Measurements from ENCODE around the gene BIRC2. TPM values are rescaled to one million over a fixed set of nuclear protein-coding genes. Genes with fewer than 3 reads are reported as not detected.

BIRC2 gene
- total RNA-seq, 1 donor from 2014 or later = 34.9 TPM

DNA sequence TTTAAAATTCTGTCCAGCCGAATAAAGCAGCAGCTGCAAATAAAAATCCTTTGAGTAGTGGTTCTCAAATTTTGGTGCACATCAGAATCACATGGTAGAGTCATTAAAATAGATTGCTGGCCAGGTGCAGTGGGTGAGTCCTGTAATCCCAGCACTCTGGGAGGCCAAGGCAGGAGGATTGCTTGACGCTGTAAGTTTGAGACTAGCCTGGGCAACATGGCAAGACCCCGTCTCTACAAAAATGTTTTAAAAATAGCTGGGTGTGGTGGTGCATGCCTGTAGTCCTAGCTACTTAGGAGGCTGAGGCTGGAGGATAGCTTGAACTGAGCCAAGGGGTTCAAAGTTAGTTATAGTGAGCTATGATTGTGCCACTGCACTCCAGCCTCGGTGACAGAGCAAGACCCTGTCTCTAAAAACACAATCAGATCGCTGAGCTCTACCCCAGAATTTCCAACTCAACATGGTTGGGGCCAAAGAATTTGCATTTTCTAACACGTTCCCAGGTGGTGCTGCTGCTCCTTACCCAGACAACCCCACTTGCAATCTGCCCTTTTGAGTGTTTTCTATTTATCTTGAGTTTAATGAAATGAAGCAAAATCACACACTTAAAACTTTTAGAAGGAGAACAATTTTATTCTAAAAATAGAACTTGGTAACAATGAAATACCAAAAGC is 48.8 kb downstream of the BIRC2 start:
- DNase-seq (no peak), ATAC-seq (ENCODE audit: low read depth) (no peak)
- ChIA-PET POLR2A (no interaction called here), CTCF (interaction anchor here (0.9 to 1.5 kb wide), 4 partner anchors 29 to 217 kb away, joined by 3 to 5 read pairs (median 4); no protein-coding TSS in a partner anchor)
- Mint-ChIP-seq H3K27me3 (no peaks in the 10 kb centered on the region), H3K36me3 (ENCODE audit: low read depth) (peaks cover 67% of the 10 kb centered on the region), H3K4me3 (no peak overlapping the region), H3K9me3 (no peaks in the 10 kb centered on the region), H3K4me1 (peaks cover 7% of the 10 kb centered on the region), H3K27ac (peak overlapping the region; percentile 12)
- TF ChIP-seq, protein P1, sequence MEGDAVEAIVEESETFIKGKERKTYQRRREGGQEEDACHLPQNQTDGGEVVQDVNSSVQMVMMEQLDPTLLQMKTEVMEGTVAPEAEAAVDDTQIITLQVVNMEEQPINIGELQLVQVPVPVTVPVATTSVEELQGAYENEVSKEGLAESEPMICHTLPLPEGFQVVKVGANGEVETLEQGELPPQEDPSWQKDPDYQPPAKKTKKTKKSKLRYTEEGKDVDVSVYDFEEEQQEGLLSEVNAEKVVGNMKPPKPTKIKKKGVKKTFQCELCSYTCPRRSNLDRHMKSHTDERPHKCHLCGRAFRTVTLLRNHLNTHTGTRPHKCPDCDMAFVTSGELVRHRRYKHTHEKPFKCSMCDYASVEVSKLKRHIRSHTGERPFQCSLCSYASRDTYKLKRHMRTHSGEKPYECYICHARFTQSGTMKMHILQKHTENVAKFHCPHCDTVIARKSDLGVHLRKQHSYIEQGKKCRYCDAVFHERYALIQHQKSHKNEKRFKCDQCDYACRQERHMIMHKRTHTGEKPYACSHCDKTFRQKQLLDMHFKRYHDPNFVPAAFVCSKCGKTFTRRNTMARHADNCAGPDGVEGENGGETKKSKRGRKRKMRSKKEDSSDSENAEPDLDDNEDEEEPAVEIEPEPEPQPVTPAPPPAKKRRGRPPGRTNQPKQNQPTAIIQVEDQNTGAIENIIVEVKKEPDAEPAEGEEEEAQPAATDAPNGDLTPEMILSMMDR (IDR thresholded peaks at IDR 0.05) = no peak
- intact Hi-C loops (cut with micrococcal nuclease) = no loop called here

DNA sequence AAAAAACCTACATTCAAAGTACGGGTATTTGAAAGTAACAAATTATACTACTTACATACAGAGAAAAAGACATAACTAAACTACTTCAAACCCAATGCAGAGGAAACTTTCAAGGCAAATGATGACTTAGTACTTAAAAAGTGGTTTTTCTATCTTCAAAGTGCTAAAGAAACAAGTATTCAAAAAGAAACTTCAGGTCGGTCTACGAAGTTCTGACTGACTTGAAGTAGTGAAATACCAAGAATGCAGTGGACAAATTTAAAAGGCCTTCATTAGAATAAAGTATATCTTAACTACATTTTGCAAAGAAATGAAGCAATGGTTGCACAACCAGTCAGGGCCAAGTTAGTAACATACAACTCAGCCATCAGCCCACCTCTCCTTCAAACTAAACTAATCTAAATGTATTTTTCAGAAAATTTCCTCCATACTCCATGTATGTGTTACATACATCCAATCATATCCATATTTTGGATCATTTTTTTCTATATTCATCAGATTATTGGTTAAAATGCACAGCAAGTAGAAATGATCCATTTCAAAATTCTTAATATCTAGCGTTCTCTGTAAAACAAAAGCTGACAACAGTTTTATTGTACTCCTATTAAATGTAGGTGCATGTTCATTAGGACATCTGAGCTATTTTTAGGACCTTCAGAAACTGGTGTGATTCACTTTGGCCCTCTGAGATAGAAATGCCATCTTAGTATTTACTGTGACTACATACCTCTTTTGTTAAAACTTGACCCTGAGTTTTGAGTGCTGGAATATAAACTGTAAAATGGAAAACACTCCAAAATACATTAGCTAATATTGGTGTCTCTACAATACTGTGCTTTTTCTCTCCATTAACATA is 49.9 kb downstream of the BIRC2 start:
- no peaks in the 10 kb centered on the region for H3K9me3 Mint-ChIP-seq
- ChIA-PET CTCF (interaction anchor here (1.5 kb wide), 1 partner anchor 216 kb away, joined by 5 read pairs; no protein-coding TSS in a partner anchor), POLR2A (no interaction called here)
- peak overlapping the region; percentile 46 for H3K27ac Mint-ChIP-seq
- DNase-seq (no peak), ATAC-seq (ENCODE audit: low read depth) (no peak)
- no peaks in the 10 kb centered on the region for H3K27me3 Mint-ChIP-seq
- no peak overlapping the region for H3K4me3 Mint-ChIP-seq
- H3K4me1 Mint-ChIP-seq = peaks cover 7% of the 10 kb centered on the region
- TF ChIP-seq, protein P1 (IDR thresholded peaks at IDR 0.05) = no peak
- H3K36me3 Mint-ChIP-seq (ENCODE audit: low read depth) = peaks cover 72% of the 10 kb centered on the region
- intact Hi-C loops (cut with micrococcal nuclease) = no loop called here

- Mint-ChIP-seq H3K27ac (peak overlapping the region; percentile 46), H3K27me3 (no peaks in the 10 kb centered on the region), H3K4me1 (peaks cover 16% of the 10 kb centered on the region), H3K4me3 (no peak overlapping the region), H3K9me3 (no peaks in the 10 kb centered on the region), H3K36me3 (ENCODE audit: low read depth) (peaks cover 74% of the 10 kb centered on the region)
- ChIA-PET CTCF (interaction anchor here (0.8 to 5.6 kb wide), 2 partner anchors 8 to 31 kb away, joined by 3 to 28 read pairs; no protein-coding TSS in a partner anchor), POLR2A (no interaction called here)
- TF ChIP-seq, protein P1 (IDR thresholded peaks at IDR 0.05) = no peak
- no peak for DNase-seq
- intact Hi-C loops (cut with micrococcal nuclease) = no loop called here
- ATAC-seq (ENCODE audit: low read depth) = no peak
Observed at GRCh38 chr11:102398297-102398696, 51.3 kb downstream of the BIRC2 start.

- no peak overlapping the region for H3K27ac Mint-ChIP-seq
- TF ChIP-seq, protein P1 (IDR thresholded peaks at IDR 0.05) = no peak
- DNase-seq = no peak
- H3K4me3 Mint-ChIP-seq = no peak overlapping the region
- no peaks in the 10 kb centered on the region for H3K27me3 Mint-ChIP-seq
- ChIA-PET POLR2A (no interaction called here), CTCF (interaction anchor here (1.0 to 5.6 kb wide), 3 partner anchors 8 to 214 kb away, joined by 3 to 28 read pairs (median 3); no protein-coding TSS in a partner anchor)
- H3K36me3 Mint-ChIP-seq (ENCODE audit: low read depth) = peaks cover 73% of the 10 kb centered on the region
- intact Hi-C loops (cut with micrococcal nuclease) = no loop called here
- H3K4me1 Mint-ChIP-seq = peaks cover 21% of the 10 kb centered on the region
- ATAC-seq (ENCODE audit: low read depth) = no peak
- H3K9me3 Mint-ChIP-seq = no peaks in the 10 kb centered on the region
Observed at GRCh38 chr11:102399189-102399588, 52.2 kb downstream of the BIRC2 start.

DNA sequence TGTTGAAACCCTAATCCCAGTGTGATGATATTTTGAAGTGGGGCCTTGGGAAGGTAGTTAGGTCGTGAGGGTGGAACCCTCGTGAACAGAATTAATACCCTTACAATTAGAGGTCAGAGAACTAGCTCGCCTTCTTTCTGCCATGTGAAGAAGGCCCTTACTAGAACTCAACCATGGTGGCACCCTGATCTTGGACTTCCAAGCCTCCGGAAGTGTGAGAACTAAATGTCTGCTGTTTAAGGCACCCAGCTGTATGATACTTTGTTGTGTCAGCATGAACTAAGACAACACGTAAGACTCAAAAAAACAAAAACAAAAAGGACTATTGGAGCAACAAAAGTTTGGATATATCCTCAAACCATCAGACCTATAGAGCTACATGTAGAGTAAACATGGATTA is 53.6 kb downstream of the BIRC2 start:
- POLR2A ChIA-PET = interaction anchor here (1.0 kb wide), 1 partner anchor 30 kb away, joined by 3 read pairs; no protein-coding TSS in a partner anchor
- H3K4me3 Mint-ChIP-seq = no peak overlapping the region
- intact Hi-C loops (cut with micrococcal nuclease) = loop anchor here (2.0 kb wide), 1 partner anchor 14 kb away; no protein-coding TSS in a partner anchor
- TF ChIP-seq, protein P1 (IDR thresholded peaks at IDR 0.05) = no peak
- H3K4me1 Mint-ChIP-seq = peaks cover 21% of the 10 kb centered on the region
- no peaks in the 10 kb centered on the region for H3K27me3 Mint-ChIP-seq
- DNase-seq = no peak
- peak overlapping the region; percentile 16 for H3K27ac Mint-ChIP-seq
- CTCF ChIA-PET = interaction anchor here (1.1 to 5.6 kb wide), 3 partner anchors 8 to 212 kb away, joined by 3 to 28 read pairs (median 3); no protein-coding TSS in a partner anchor
- no peak for ATAC-seq (ENCODE audit: low read depth)
- peaks cover 68% of the 10 kb centered on the region for H3K36me3 Mint-ChIP-seq (ENCODE audit: low read depth)
- H3K9me3 Mint-ChIP-seq = no peaks in the 10 kb centered on the region
